Progenitor cell of endocrine pancreas (in vitro differentiated cells): ENCODE results near the gene MROH2A. TPM values are rescaled to one million over a fixed set of nuclear protein-coding genes. Genes with fewer than 3 reads are reported as not detected.

Experiments used
- DNase-seq: peaks from one replicate; pipeline ENCODE4 v3.0.0; 2021; ENCODE audit warnings: low spot score; ENCODE audit not compliant: unreplicated experiment
- H3K27ac Mint-ChIP-seq: 2 replicates; pipeline ENCODE4 v1.8.0; 2021; ENCODE audit warnings: mild to moderate bottlenecking, moderate library complexity, mixed read lengths
- H3K27me3 Mint-ChIP-seq: 2 replicates; pipeline ENCODE4 v1.8.0; 2021; ENCODE audit warnings: mixed read lengths
- H3K36me3 Mint-ChIP-seq: 2 replicates; pipeline ENCODE4 v1.8.0; 2022; ENCODE audit warnings: mixed read lengths; ENCODE audit not compliant: insufficient read depth
- H3K4me1 Mint-ChIP-seq: 2 replicates; pipeline ENCODE4 v1.8.0; 2021; ENCODE audit warnings: low read depth, mixed read lengths
- H3K4me3 Mint-ChIP-seq: 2 replicates; pipeline ENCODE4 v1.8.0; 2021; ENCODE audit warnings: low read depth, mild to moderate bottlenecking, moderate library complexity, mixed read lengths
- H3K9me3 Mint-ChIP-seq: 2 replicates; pipeline ENCODE4 v1.8.0; 2021; ENCODE audit warnings: low read depth, mixed read lengths
- total RNA-seq: library from RNA; stranded (reverse); gene quantifications from 2 replicates; pipeline ENCODE4 v1.2.1, GENCODE V29; 2021
- TF ChIP-seq, protein P1 (sequence below): fragments of 200-600 bp; sonication (generic); IDR thresholded peaks from one replicate; pipeline ENCODE4 v1.5.0; 2021; ENCODE audit warnings: antibody characterized with exemption, mild to moderate bottlenecking; ENCODE audit not compliant: unreplicated experiment

The MROH2A gene
- total RNA-seq, 1 donor from 2014 or later, result not detected

GRCh38 chr2:233839447-233839820 is 61.3 kb downstream of the MROH2A start:
- peaks cover 26% of the 10 kb centered on the region for H3K36me3 Mint-ChIP-seq
- no peak for DNase-seq
- TF ChIP-seq, protein P1, sequence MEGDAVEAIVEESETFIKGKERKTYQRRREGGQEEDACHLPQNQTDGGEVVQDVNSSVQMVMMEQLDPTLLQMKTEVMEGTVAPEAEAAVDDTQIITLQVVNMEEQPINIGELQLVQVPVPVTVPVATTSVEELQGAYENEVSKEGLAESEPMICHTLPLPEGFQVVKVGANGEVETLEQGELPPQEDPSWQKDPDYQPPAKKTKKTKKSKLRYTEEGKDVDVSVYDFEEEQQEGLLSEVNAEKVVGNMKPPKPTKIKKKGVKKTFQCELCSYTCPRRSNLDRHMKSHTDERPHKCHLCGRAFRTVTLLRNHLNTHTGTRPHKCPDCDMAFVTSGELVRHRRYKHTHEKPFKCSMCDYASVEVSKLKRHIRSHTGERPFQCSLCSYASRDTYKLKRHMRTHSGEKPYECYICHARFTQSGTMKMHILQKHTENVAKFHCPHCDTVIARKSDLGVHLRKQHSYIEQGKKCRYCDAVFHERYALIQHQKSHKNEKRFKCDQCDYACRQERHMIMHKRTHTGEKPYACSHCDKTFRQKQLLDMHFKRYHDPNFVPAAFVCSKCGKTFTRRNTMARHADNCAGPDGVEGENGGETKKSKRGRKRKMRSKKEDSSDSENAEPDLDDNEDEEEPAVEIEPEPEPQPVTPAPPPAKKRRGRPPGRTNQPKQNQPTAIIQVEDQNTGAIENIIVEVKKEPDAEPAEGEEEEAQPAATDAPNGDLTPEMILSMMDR, result no peak
- no peak overlapping the region for H3K4me3 Mint-ChIP-seq
- peaks cover 1% of the 10 kb centered on the region for H3K4me1 Mint-ChIP-seq
- peak overlapping the region; percentile 29 for H3K27ac Mint-ChIP-seq
- H3K27me3 Mint-ChIP-seq, result no peaks in the 10 kb centered on the region
- no peaks in the 10 kb centered on the region for H3K9me3 Mint-ChIP-seq

GRCh38 chr2:233840520-233840919 is 62.4 kb downstream of the MROH2A start:
- Mint-ChIP-seq H3K4me1 (peaks cover 1% of the 10 kb centered on the region), H3K9me3 (no peaks in the 10 kb centered on the region), H3K4me3 (no peak overlapping the region), H3K36me3 (peaks cover 22% of the 10 kb centered on the region), H3K27me3 (no peaks in the 10 kb centered on the region), H3K27ac (no peak overlapping the region)
- no peak for DNase-seq
- TF ChIP-seq, protein P1, result no peak

DNA sequence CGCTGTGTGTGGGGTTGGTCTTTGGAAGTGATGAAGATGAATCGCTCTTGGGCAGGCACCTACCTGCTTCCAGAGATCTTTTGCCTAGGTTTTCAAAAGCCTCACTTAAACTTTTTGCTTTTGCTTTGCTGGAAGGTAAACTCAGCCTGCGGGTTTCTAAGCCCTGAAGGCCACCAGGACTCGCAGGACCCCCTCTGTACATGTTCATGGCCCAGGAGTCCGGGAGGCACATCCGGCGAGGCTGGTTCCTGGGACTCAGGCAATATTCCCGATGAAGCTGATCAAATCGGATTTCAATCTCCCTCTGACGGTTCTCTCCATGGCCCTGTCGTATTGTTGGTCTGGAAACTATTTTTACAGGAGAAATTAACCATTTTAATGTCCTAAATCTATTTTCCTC is 63.1 kb downstream of the MROH2A start:
- Mint-ChIP-seq H3K4me1 (peaks cover 1% of the 10 kb centered on the region), H3K9me3 (no peaks in the 10 kb centered on the region), H3K27ac (no peak overlapping the region), H3K36me3 (peaks cover 21% of the 10 kb centered on the region), H3K4me3 (no peak overlapping the region), H3K27me3 (no peaks in the 10 kb centered on the region)
- TF ChIP-seq, protein P1, result no peak
- DNase-seq, result no peak

DNA sequence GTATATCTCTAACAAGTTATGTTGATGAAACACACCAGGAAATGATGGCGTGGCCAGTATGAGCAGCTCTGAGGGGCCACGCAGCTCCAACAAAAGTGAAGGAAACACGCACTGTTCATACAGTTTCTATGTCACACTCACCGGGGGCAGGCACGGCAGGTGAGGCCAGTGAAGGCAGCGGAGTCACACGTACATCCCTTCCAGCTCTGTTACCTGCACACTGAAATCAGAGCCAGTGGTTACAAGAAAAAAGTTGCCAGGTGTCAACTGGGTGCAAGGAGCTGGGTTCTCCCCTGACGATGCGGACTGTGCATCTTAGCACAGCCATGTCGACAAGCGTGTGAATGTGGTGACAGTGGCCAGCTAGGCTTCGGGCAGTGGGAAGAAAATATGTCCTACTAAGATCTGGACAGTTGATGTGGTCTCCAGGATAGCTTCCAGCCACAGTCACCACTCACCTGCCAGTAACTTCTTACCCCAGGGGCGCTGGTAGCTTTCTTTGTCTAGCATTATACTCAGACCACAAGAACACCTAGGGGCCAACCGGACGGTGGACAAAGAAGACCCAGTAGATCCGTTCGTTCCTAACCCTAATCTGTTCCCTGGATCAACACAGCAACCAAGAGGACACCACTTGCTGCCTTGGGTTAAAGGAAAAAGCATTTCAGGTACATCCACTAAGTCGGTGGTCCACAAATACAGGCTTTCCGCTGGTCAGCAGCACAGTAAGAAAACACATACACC is 66.1 kb downstream of the MROH2A start:
- TF ChIP-seq, protein P1, result no peak
- Mint-ChIP-seq H3K9me3 (no peaks in the 10 kb centered on the region), H3K27me3 (no peaks in the 10 kb centered on the region), H3K27ac (no peak overlapping the region), H3K36me3 (peaks cover 15% of the 10 kb centered on the region), H3K4me3 (no peak overlapping the region), H3K4me1 (no peaks in the 10 kb centered on the region)
- no peak for DNase-seq

- Mint-ChIP-seq H3K4me1 (no peaks in the 10 kb centered on the region), H3K27me3 (no peaks in the 10 kb centered on the region), H3K27ac (no peak overlapping the region), H3K9me3 (no peaks in the 10 kb centered on the region), H3K36me3 (peaks cover 16% of the 10 kb centered on the region), H3K4me3 (no peak overlapping the region)
- TF ChIP-seq, protein P1, result no peak
- DNase-seq, result no peak
Measured at GRCh38 chr2:233844836-233845235, 66.7 kb downstream of the MROH2A start.
